IMR-90 (cell line): ENCODE measurements around the gene SNTG2. TPM values are rescaled to one million over a fixed set of nuclear protein-coding genes. Genes with fewer than 3 reads are reported as not detected.
"Not testable (repeated sequence)": the region's sequence is repeated elsewhere in the genome, so short reads cannot be mapped to it uniquely, and the experiment has no call there.

Experiments used
- ATAC-seq: fragments of 200-7000 bp; cut with Tn5 transposase; 2 replicates; pipeline ENCODE4 v1.9.1; 2020; ENCODE audit warnings: low read depth, mild to moderate bottlenecking, moderate library complexity
- BruUV-seq: library from RNA; stranded (reverse); fragments of 400-500 nt; replicated peaks from 2 replicates; lab custom pipeline; 2021; lab: Mats Ljungman, UMichigan
- CTCF ChIA-PET: fragments of 300-600 bp; formaldehyde crosslinking; extraction: SDS; loops from one replicate; lab custom pipeline; 2021; ENCODE audit warnings: antibody characterized with exemption; lab: Yijun Ruan, JAX
- POLR2A ChIA-PET: fragments of 300-600 bp; sonication (Branson Sonifier 250); formaldehyde crosslinking; loops from one replicate; lab custom pipeline; 2022; ENCODE audit warnings: antibody characterized with exemption; ENCODE audit not compliant: unreplicated experiment; lab: Charles Lee
- DNase-seq: peaks from one replicate; pipeline ENCODE4 v3.0.0; 2013
- H2AFZ ChIP-seq: replicated peaks from 2 replicates; pipeline ENCODE3; 2013; ENCODE audit warnings: low read length, mild to moderate bottlenecking; ENCODE audit not compliant: poor library complexity
- H2AK5ac ChIP-seq: 2 replicates; pipeline ENCODE4 v1.6.1; 2013; ENCODE audit warnings: low read depth, low read length, inconsistent platforms
- H2AK9ac ChIP-seq: replicated peaks from 2 replicates; pipeline ENCODE3; 2013; ENCODE audit warnings: mild to moderate bottlenecking, low read depth, low read length, moderate library complexity; ENCODE audit not compliant: poor library complexity
- H2BK120ac ChIP-seq: 2 replicates; pipeline ENCODE4 v1.6.1; 2013; ENCODE audit warnings: low read depth, low read length, inconsistent platforms
- H2BK15ac ChIP-seq: 3 replicates; pipeline ENCODE4 v1.6.1; 2013; ENCODE audit warnings: low read depth, low read length, inconsistent platforms
- H2BK20ac ChIP-seq: 2 replicates; pipeline ENCODE4 v1.6.1; 2013; ENCODE audit warnings: low read depth, mild to moderate bottlenecking, inconsistent platforms, low read length, moderate library complexity
- H2BK5ac ChIP-seq: 2 replicates; pipeline ENCODE4 v1.6.1; 2013; ENCODE audit warnings: mild to moderate bottlenecking, low read depth, low read length, inconsistent platforms; ENCODE audit not compliant: poor library complexity, severe bottlenecking
- H3K14ac ChIP-seq: replicated peaks from 2 replicates; pipeline ENCODE4 v1.6.1; 2013; ENCODE audit warnings: low read depth, low read length, inconsistent platforms
- H3K18ac ChIP-seq: 2 replicates; pipeline ENCODE4 v1.6.1; 2013; ENCODE audit warnings: low read depth, low read length, control low read depth
- H3K23ac ChIP-seq: 2 replicates; pipeline ENCODE4 v1.6.1; 2013; ENCODE audit warnings: low read depth, low read length, inconsistent platforms
- H3K27ac ChIP-seq: 2 replicates; pipeline ENCODE4 v1.5.1; 2013; ENCODE audit warnings: mild to moderate bottlenecking, control low read depth, low read length; ENCODE audit not compliant: insufficient read depth
- H3K27me3 ChIP-seq: 2 replicates; pipeline ENCODE4 v1.6.1; 2013; ENCODE audit warnings: low read length; ENCODE audit not compliant: control insufficient read depth, insufficient read depth
- H3K36me3 ChIP-seq: 2 replicates; pipeline ENCODE4 v1.6.1; 2013; ENCODE audit warnings: low read length, mixed read lengths; ENCODE audit not compliant: control insufficient read depth, insufficient read depth
- H3K4ac ChIP-seq: 2 replicates; pipeline ENCODE4 v1.6.1; 2013; ENCODE audit warnings: low read depth, low read length, inconsistent platforms
- H3K4me1 ChIP-seq: 2 replicates; pipeline ENCODE4 v1.6.1; 2013; ENCODE audit warnings: low read length, mixed read lengths; ENCODE audit not compliant: control insufficient read depth, insufficient read depth
- H3K4me2 ChIP-seq: 2 replicates; pipeline ENCODE4 v1.6.1; 2013; ENCODE audit warnings: low read depth, mild to moderate bottlenecking, control low read depth, low read length, moderate library complexity
- H3K4me3 ChIP-seq: 2 replicates; pipeline ENCODE4 v1.5.1; 2013; ENCODE audit warnings: low read depth, mild to moderate bottlenecking, control low read depth, low read length, moderate library complexity; ENCODE audit not compliant: insufficient read depth
- H3K56ac ChIP-seq: 2 replicates; pipeline ENCODE4 v1.6.1; 2013; ENCODE audit warnings: low read length, inconsistent platforms; ENCODE audit not compliant: insufficient read depth; ENCODE audit errors: extremely low read depth
- H3K79me1 ChIP-seq, 2 experiments: 2 replicates each; pipeline ENCODE4 v1.6.1; 2013; ENCODE audit warnings: low read length in 2 of 2, inconsistent platforms in 1 of 2, low read depth in 1 of 2
- H3K9ac ChIP-seq: 2 replicates; pipeline ENCODE4 v1.6.1; 2013; ENCODE audit warnings: low read depth, low read length, control low read depth
- H3K9me1 ChIP-seq: 2 replicates; pipeline ENCODE4 v1.6.1; 2013; ENCODE audit warnings: low read length, inconsistent platforms; ENCODE audit not compliant: insufficient read depth
- H3K9me3 ChIP-seq: 2 replicates; pipeline ENCODE4 v1.6.1; 2013; ENCODE audit warnings: low read length; ENCODE audit not compliant: control insufficient read depth, insufficient read depth
- H4K20me1 ChIP-seq: 2 replicates; pipeline ENCODE4 v1.6.1; 2013; ENCODE audit warnings: low read length, inconsistent platforms; ENCODE audit not compliant: insufficient read depth
- H4K5ac ChIP-seq: 2 replicates; pipeline ENCODE4 v1.6.1; 2013; ENCODE audit warnings: mild to moderate bottlenecking, low read depth, low read length, control low read depth
- H4K8ac ChIP-seq, 2 experiments: 2 replicates each; pipeline ENCODE4 v1.6.1; 2013; ENCODE audit warnings: low read depth in 2 of 2, low read length in 2 of 2, control low read depth in 1 of 2, inconsistent platforms in 1 of 2
- H4K91ac ChIP-seq: 2 replicates; pipeline ENCODE4 v1.6.1; 2013; ENCODE audit warnings: low read depth, low read length, inconsistent platforms; ENCODE audit not compliant: insufficient read depth
- BHLHE40 ChIP-seq: fragments of 150-350 bp; IDR thresholded peaks from 2 replicates; pipeline ENCODE4 v1.6.1; 2016; ENCODE audit warnings: mild to moderate bottlenecking, low read depth, low read length
- FOS ChIP-seq: fragments of 150-350 bp; IDR thresholded peaks from 2 replicates; pipeline ENCODE4 v1.6.1; 2016; ENCODE audit warnings: low read depth, low read length
- MAFK ChIP-seq: IDR thresholded peaks from 2 replicates; pipeline ENCODE4 v1.6.1; 2012; ENCODE audit warnings: low read depth, low read length, improper control_type of control experiment
- MXI1 ChIP-seq: IDR thresholded peaks from 2 replicates; pipeline ENCODE4 v1.6.1; 2012; ENCODE audit warnings: low read depth, mild to moderate bottlenecking, low read length, moderate library complexity, borderline replicate concordance
- NFE2L2 ChIP-seq: fragments of 150-350 bp; IDR thresholded peaks from 2 replicates; pipeline ENCODE4 v1.6.1; 2016; ENCODE audit warnings: low read depth, mild to moderate bottlenecking, low read length
- RAD21 ChIP-seq: IDR thresholded peaks from 2 replicates; pipeline ENCODE4 v1.6.1; 2012; ENCODE audit warnings: low read length, improper control_type of control experiment
- RCOR1 ChIP-seq: IDR thresholded peaks from 2 replicates; pipeline ENCODE4 v1.6.1; 2012; ENCODE audit warnings: mild to moderate bottlenecking, low read length, improper control_type of control experiment; ENCODE audit not compliant: insufficient replicate concordance
- RFX5 ChIP-seq: IDR thresholded peaks from 2 replicates; pipeline ENCODE4 v1.8.0; 2012; ENCODE audit warnings: low read depth, mild to moderate bottlenecking, low read length, moderate library complexity
- SMC3 ChIP-seq: fragments of 150-350 bp; IDR thresholded peaks from 2 replicates; pipeline ENCODE4 v1.6.1; 2016; ENCODE audit warnings: low read depth, mild to moderate bottlenecking, antibody characterized with exemption, low read length, moderate library complexity
- WGBS, 2 experiments: methylation state at CpG; one replicate each; pipeline versions ENCODE4 v1.1.5 to v1.1.7; 2013; ENCODE audit warnings: missing lambda C conversion rate in 2 of 2; ENCODE audit not compliant: insufficient read length in 1 of 2; ENCODE audit errors: extremely low coverage in 2 of 2; 5-methylcytosine and 5-hydroxymethylcytosine counted together
- dilution Hi-C: fragments of 300-500 bp; cut with HindIII; formaldehyde crosslinking; loops from one replicate; pipeline ENCODE4 v1.14.3; 2018; ENCODE audit warnings: low sequenced_read_pairs; ENCODE audit not compliant: unreplicated experiment
- in situ Hi-C: fragments of 300-500 bp; cut with MboI; formaldehyde crosslinking; loops from 3 replicates; pipeline ENCODE4 v1.14.3; 2019; ENCODE audit warnings: low sequenced_read_pairs, inconsistent platforms, mixed read lengths
- intact Hi-C: fragments of 100-400 bp; cut with micrococcal nuclease; formaldehyde crosslinking; loops from 2 replicates; pipeline ENCODE4 v1.10.0; 2022
- polyA plus RNA-seq, 3 experiments: library from polyadenylated mRNA; depleted of rRNA; stranded (reverse); fragments of >200 nt; gene quantifications; 2 replicates each; pipeline ENCODE4 v1.2.3, GENCODE V29; 2012; ENCODE audit warnings: low replicate concordance in 1 of 3
- total RNA-seq: library from RNA; depleted of rRNA; stranded (reverse); fragments of >200 nt; gene quantifications from 2 replicates; pipeline ENCODE4 v1.2.3, GENCODE V29; 2012
- TF ChIP-seq, protein P1 (sequence below): fragments of 150-350 bp; IDR thresholded peaks from 2 replicates; pipeline ENCODE4 v1.6.1; 2017; ENCODE audit warnings: mild to moderate bottlenecking, antibody characterized with exemption, low read length, low read depth

SNTG2 gene
- total and polyA plus RNA-seq, 2 of the 4 experiments (the other 2 are of a cell fraction): under 0.01 to 0.17 TPM

DNA sequence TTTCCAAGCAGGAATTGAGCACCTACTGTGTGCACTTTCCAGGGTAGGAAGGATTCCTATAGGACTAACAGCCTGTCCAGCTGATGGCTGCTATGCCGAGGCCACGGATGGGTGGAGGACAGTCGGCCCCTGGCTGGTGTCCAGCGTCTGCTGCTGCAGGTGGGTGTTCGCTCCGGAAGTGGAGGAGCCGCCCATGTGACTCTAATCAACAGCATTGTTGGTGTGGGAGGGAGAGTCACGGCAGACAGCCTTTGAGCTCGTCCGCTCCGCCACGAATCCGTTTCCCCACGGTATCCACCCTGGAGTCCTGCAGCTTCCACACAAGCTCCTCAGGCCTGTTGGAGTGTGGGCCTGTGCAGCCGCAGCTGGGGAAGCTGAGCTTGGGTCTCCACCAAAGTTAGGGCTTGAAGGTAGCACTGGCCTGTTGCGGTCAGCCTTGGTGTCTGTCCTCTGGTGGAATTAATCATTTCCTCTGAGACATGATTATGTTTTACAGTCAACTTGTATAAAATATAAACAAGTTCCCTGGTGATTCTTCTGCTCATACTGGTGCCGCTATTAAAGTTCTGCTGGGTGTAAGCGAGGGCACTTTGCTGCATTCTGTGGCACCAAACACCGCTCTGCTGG, 276.7 kb downstream of the SNTG2 start:
- POLR2A ChIA-PET: no interaction called here
- in situ Hi-C loops: no loop called here
- no peak overlapping the region for H4K8ac ChIP-seq

DNA sequence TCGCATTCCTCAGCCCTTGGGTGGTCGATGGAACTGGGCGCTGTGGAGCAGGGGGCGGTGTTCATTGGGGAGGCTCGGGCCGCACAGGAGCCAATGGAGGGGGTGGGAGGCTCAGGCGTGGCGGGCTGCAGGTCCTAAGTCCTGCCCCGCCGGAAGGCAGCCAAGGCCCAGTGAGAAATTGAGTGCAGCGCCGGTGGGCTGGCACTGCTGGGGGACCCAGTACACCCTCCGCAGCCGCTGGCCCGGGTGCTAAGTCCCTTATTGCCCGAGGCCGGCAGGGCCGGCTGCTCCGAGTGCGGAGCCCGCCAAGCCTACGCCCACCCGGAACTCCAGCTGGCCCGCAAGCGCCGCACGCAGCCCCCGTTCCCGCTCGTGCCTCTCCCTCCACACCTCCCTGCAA, 278.9 kb downstream of the SNTG2 start:
- DNase-seq, H2BK20ac ChIP-seq, ATAC-seq, H3K27me3 ChIP-seq, H4K5ac ChIP-seq, H2AK9ac ChIP-seq, H4K8ac ChIP-seq, H3K56ac ChIP-seq, H2AK5ac ChIP-seq, H4K91ac ChIP-seq, H3K18ac ChIP-seq, H3K4me1 ChIP-seq, H3K36me3 ChIP-seq, POLR2A ChIA-PET, H2BK15ac ChIP-seq, dilution Hi-C loops, H2BK120ac ChIP-seq, intact Hi-C loops, H3K23ac ChIP-seq, H3K4me2 ChIP-seq, H2BK5ac ChIP-seq, CTCF ChIA-PET, H3K27ac ChIP-seq, H3K9me1 ChIP-seq, H4K20me1 ChIP-seq, H3K4me3 ChIP-seq, BruUV-seq, H3K4ac ChIP-seq, H3K79me1 ChIP-seq, H2AFZ ChIP-seq, in situ Hi-C loops, H3K14ac ChIP-seq, H3K9ac ChIP-seq: not testable (repeated sequence)
- H3K9me3 ChIP-seq: peaks cover 42% of the 10 kb centered on the region
- WGBS, 2 experiments: 93% methylated on average over 3 of the region's 30 CpGs; no CpG with 5 or more reads in 1 of the 2 experiments

More for the DNA sequence above, 276.7 kb downstream of the SNTG2 start:
- no peaks in the 10 kb centered on the region for H3K36me3 ChIP-seq
- H3K4me3 ChIP-seq: no peak overlapping the region
- no peak overlapping the region for H3K18ac ChIP-seq
- intact Hi-C loops: no loop called here
- no peak overlapping the region for H2AK9ac ChIP-seq
- 48% methylated on average over 5 of the region's 19 CpGs; no CpG with 5 or more reads in 1 of the 2 experiments for WGBS, 2 experiments
- no peak overlapping the region for H3K27ac ChIP-seq
- no peaks in the 10 kb centered on the region for H3K27me3 ChIP-seq
- H3K14ac ChIP-seq: no peak overlapping the region
- no peak overlapping the region for H2AFZ ChIP-seq
- ATAC-seq (no peak), DNase-seq (no peak)
- H3K79me1 ChIP-seq: no peaks in the 10 kb centered on the region
- no peaks in the 10 kb centered on the region for H3K4me1 ChIP-seq
- dilution Hi-C loops: no loop called here
- CTCF ChIA-PET: no interaction called here
- H3K9me1 ChIP-seq: no peaks in the 10 kb centered on the region
- no peak overlapping the region for H4K91ac ChIP-seq
- H3K4me2 ChIP-seq: no peak overlapping the region
- BruUV-seq: no TSS peak
- no peak overlapping the region for H3K4ac ChIP-seq
- H3K56ac ChIP-seq: no peak overlapping the region
- H2BK20ac ChIP-seq: no peak overlapping the region
- no peak for TF ChIP-seq SMC3
- TF ChIP-seq FOS: no peak
- TF ChIP-seq RCOR1: no peak
- TF ChIP-seq MXI1: no peak
- TF ChIP-seq, protein P1, sequence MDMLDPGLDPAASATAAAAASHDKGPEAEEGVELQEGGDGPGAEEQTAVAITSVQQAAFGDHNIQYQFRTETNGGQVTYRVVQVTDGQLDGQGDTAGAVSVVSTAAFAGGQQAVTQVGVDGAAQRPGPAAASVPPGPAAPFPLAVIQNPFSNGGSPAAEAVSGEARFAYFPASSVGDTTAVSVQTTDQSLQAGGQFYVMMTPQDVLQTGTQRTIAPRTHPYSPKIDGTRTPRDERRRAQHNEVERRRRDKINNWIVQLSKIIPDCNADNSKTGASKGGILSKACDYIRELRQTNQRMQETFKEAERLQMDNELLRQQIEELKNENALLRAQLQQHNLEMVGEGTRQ: no peak
- TF ChIP-seq RFX5: no peak
- TF ChIP-seq NFE2L2: no peak
- TF ChIP-seq MAFK: no peak
- TF ChIP-seq BHLHE40: no peak
- TF ChIP-seq RAD21: no peak
- H3K23ac ChIP-seq: no peak overlapping the region
- no peaks in the 10 kb centered on the region for H4K20me1 ChIP-seq
- no peak overlapping the region for H2BK5ac ChIP-seq
- H3K9me3 ChIP-seq: peaks cover 42% of the 10 kb centered on the region
- no peak overlapping the region for H2BK15ac ChIP-seq
- no peak overlapping the region for H2AK5ac ChIP-seq
- no peak overlapping the region for H2BK120ac ChIP-seq
- H4K5ac ChIP-seq: no peak overlapping the region
- H3K9ac ChIP-seq: no peak overlapping the region
